HG03575 (cell line): ENCODE results near the gene UNC45A.
"Not testable (repeated sequence)": the region's sequence is repeated elsewhere in the genome, so short reads cannot be mapped to it uniquely, and the experiment has no call there.

Source experiments
- ATAC-seq: cut with Tn5 transposase; IDR thresholded peaks from one replicate; pipeline ENCODE4 v1.9.1; 2021; ENCODE audit not compliant: unreplicated experiment, insufficient number of reproducible peaks, low FRiP score; ENCODE audit errors: extremely low read depth

Gene UNC45A

GRCh38 chr15:90902040-90902839 lies 32.8 kb upstream of the UNC45A start:
- no peak for ATAC-seq

DNA sequence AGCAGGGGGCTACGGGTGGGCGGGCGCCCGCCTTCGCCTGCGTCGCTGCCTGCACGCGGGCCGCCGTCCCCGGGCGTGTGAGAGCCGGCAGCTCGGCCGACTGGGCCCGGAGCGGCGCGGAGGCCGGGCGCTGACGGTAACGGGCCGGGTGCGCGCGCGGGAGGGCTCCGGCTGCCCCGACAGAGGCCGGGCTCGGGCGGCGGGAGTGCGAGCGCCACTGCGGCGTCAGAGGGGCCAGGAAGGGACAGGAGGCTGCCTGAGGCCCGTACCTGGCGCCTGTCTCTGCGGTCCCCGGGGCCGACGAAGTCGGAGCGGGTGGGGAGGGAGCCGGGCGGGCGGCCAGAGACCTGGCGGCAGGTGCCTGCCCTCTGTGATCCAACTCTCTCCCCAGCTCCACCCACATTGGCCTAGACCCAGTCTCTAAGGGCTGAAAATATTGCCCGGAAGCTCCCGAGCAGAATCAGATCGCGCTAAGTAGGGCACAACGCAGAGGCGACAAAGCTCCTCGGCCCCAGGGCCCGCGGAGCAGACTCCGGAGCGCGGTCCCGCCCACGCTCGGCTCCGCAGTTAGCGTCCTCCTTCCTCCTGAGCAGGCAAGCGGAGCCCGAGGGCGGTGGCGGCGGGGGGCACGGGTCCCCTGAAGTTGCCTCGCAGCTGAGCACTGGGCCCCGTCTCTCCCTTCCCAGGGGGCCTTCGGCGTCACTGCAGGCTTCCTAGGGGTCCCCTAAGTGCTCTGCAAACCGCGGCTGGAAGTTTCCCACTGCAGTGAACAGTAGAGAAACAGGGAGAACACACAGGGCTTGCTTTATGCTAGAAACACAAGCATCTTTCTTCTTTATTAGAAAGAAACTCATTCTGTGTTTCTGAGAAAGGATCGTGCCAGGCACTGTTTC lies 32.0 kb upstream of the UNC45A start, which contains the start of gene MAN2A2:
TSS of gene MAN2A2 (plus strand) at position 463 of the 893 bp plus-strand sequence. CDS start 906 bp downstream, outside the sequence.
- ATAC-seq = no peak

- ATAC-seq = no peak
Observed at GRCh38 chr15:90903733-90904536, 31.1 kb upstream of the UNC45A start.

DNA sequence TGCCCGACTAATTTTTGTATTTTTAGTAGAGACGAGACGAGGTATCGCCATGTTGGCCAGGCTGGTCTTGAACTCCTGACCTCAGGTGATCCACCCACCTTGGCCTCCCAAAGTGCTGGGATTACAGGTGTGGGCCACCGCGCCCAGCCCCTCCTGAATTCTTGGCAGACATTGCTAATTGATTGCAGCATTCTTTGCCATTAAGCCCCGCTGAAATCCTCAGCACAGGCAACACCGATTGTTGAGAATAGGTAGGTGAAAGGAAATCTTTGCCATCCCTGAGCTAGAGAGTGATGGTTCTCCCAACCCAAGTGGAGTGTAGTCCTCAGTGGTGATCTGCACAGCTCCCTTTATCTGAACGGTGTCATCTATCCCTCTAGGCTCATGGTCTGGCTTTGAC lies 30.3 kb upstream of the UNC45A start:
- no peak for ATAC-seq

GRCh38 chr15:90905306-90906180 lies 29.5 kb upstream of the UNC45A start:
- ATAC-seq = no peak

DNA sequence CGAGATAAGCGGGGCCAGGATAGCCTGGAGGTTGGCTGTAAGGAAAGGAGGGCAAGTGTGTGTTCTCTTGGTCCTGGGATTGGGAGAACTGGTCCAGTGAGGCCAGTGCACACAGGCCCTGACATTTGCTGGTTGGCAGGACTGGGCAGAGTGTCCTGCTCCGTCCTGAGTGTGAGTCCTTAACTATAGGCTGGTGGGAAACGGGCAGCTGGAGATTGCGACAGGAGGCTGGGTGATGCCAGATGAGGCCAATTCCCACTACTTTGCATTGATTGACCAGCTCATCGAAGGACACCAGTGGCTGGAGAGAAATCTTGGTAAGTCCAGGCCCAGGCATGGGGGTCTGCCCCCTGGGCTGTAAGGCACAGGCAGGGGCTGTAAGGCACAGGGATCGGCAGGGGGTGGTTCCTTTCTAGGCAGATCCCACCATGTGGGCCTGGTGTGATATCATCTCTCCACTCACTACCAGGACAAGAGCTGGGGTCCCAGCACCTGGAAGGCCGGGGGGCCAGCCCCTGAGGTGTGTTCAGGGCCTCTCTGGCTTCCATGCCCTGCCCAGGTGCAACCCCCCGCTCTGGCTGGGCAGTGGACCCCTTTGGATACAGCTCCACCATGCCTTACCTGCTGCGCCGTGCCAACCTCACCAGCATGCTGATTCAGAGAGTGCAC lies 28.8 kb upstream of the UNC45A start:
- no peak for ATAC-seq

DNA sequence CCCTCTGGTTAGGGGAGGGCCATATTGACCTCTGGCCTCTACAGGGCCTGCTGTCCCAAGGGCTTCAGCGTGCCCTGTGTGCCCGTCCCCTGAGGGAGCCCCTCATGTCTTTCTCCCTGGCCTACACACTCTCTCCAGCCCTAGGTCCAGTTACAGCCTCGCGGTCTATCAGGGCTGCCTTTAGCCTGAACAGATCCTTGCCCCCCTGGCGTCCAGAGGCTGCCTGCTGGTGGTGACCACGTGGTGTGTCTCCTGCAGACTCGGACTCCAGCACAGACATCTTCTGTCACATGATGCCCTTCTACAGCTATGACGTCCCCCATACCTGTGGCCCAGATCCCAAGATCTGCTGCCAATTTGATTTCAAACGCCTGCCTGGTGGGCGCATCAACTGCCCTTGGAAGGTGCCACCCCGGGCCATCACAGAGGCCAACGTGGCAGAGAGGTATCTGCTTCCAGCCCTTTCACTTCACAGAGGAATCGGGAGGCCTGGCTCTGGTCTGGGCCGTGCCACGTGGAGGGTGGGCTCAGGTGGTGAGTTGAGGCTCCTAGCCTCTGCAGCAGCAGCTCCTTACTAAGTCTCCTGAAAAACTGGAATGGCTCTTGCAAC lies 27.9 kb upstream of the UNC45A start:
- no peak for ATAC-seq

DNA sequence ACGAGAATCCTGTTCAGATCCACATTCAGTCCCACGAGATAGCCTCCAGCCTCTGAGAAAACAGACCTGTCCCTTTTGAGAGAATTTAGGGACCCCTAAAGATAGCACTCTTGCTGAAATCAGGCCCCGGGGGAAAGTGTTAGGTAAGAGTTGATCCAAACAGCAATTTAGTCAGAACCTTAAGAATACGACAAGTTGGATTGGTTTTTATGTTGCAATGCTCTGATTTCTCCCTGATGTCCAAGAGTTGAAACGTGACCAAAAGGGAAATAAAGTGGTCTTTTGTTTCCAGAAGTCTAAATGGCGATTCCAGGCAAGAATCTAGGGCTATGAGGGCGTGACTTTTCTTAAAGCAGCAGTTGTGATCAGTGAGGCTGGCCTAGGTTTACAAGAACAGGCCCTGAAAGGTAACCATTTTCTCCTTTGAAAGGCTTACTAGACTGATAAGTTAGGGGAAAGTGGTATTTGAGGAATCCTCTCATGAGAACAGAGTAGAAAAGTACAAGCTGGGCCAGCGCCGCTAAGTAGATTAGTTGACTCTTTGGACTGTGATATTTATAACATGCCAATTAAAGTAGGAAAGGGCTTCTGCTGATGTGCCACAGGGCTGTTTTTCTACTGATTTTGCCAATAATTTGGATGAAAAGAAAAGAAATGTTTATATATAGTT lies 27.1 kb upstream of the UNC45A start:
- ATAC-seq = no peak

DNA sequence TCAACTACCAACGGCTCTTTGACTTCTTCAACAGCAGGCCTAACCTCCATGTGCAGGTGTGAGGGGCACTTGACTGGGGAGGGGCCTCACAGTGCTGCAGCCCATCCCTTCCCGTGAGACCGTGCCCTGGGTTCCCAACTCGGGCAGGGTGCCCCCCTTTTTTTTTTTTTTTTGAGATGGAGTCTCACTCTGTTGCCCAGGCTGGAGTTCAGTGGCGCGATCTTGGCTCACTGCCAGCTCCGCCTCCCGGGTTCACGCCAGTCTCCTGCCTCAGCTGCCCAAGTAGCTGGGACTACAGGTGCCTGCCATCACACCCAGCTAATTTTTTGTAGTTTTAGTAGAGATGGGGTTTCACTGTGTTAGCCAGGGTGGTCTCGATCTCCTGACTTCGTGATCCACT lies 25.6 kb upstream of the UNC45A start:
- ATAC-seq = not testable (repeated sequence)

- no peak for ATAC-seq
Observed at GRCh38 chr15:90909976-90910375, 25.1 kb upstream of the UNC45A start.

DNA sequence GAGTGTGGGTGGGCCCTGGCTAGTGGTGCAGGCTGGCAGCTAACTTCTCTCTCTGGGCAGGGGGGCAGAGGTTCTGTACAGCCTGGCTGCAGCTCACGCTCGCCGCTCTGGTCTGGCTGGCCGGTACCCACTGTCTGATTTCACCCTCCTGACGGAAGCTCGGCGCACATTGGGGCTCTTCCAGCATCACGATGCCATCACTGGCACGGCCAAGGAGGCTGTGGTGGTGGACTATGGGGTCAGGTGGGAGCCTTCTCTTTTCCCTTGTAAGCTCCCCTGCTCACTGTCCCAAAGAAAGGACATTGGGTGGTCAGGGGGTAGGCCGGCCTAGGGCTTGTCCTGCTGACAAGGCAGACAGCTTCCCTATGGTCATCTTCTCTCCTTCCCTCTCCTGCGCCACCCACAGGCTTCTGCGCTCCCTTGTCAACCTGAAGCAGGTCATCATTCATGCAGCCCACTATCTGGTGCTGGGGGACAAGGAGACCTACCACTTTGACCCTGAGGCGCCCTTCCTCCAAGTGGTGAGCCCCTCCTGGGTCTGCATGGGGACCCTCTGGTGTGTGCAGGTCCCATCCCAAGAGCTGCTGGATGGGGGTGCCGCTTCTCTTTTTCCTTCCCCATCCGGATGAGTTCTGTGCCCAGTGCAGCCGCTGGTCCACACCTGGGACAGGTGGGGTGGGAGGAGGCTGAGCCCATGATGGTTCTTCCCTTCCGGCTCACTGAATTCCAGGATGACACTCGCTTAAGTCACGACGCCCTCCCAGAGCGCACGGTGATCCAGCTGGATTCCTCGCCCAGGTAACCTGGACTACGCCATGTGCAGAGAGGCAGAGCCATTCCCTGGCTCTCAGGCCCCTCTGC lies 24.4 kb upstream of the UNC45A start:
- no peak for ATAC-seq

GRCh38 chr15:90911302-90911623 lies 23.8 kb upstream of the UNC45A start:
- no peak for ATAC-seq

DNA sequence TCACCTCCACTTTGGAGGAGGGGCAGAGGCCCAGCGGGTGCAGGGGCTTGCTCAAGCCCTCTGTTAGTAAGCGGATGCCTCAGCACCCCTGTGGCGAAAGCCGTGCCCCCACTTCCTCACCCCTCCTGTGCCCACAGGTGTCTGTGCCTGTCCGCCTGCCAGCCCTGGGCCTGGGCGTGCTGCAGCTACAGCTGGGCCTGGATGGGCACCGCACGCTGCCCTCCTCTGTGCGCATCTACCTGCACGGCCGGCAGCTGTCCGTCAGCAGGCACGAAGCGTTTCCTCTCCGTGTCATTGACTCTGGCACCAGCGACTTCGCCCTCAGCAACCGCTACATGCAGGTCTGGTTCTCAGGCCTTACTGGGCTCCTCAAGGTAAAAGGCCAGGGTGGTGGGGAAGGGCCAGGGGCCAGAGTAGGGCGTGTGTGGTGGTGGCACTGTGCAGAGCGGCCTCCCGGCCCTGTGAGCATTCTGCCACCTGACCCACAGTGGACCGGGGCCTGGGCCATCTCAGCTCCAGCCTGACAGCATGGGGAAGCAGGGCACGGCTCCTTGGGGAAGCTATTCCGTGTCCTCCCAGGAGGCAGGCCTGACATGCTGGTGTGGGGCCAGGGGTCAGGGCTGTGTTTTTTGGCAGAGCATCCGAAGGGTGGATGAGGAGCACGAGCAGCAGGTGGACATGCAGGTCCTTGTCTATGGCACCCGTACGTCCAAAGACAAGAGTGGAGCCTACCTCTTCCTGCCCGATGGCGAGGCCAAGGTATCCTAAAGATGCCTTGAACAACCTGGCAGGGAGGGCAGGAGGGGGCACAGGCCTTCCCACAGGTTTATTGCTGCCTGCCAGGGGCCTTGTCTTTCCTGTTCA lies 22.9 kb upstream of the UNC45A start:
- ATAC-seq = no peak

GRCh38 chr15:90912770-90913075 lies 22.4 kb upstream of the UNC45A start:
- no peak for ATAC-seq

GRCh38 chr15:90913398-90913944 lies 21.6 kb upstream of the UNC45A start:
- no peak for ATAC-seq
